ENCODE results near the gene SMURF2. TPM values are rescaled to one million over a fixed set of nuclear protein-coding genes. Genes with fewer than 3 reads are reported as not detected.

SMURF2 gene
- total and polyA plus RNA-seq, 9 of the 15 experiments (the other 6 are each of a cell fraction or from before 2014, with no cell fraction given) = 3.8 to 22.0 (median 14.8) TPM

DNA sequence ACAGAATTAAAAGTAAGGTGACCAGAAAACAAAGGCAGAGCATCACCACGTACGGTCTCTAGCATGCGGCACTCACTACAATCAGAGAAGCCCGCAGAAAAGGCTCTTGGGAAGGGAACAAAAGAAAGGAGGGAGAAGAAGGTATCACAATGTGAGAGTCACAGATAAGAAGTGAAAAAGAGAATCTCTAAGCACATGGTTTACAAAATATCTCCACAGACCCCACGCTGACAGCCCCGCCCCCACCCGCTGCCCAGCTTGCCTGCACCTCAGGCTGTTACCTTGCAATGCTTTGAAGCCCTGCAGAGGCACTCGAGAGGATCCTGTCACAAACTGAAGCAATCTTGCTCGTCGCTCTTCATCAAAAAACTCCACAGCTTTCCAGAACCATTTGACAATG lies 114.8 kb downstream of the SMURF2 start (continued):
- TF ChIP-seq NR4A1 (CRISPR knock-in tag; IDR thresholded peaks at IDR 0.05) (no peak), NR4A1 (tag; IDR thresholded peaks at IDR 0.05) (no peak), SMAD3 (CRISPR knock-in tag; conservative IDR thresholded peaks at IDR 0.05) (no peak), MTA2 (IDR thresholded peaks at IDR 0.05; ENCODE audit: low read depth) (0 out of 2 replicates have a peak, but pooled peaks have one; percentile 13), L3MBTL2 (IDR thresholded peaks at IDR 0.05) (no peak), CBFA2T3 (IDR thresholded peaks at IDR 0.05) (peak; percentile 77), NBN (IDR thresholded peaks at IDR 0.05; ENCODE audit: low read depth) (no peak), BCOR (IDR thresholded peaks at IDR 0.05) (no peak), CREM (IDR thresholded peaks at IDR 0.05; ENCODE audit: low read depth) (no peak)
- TF ChIP-seq, protein P1, sequence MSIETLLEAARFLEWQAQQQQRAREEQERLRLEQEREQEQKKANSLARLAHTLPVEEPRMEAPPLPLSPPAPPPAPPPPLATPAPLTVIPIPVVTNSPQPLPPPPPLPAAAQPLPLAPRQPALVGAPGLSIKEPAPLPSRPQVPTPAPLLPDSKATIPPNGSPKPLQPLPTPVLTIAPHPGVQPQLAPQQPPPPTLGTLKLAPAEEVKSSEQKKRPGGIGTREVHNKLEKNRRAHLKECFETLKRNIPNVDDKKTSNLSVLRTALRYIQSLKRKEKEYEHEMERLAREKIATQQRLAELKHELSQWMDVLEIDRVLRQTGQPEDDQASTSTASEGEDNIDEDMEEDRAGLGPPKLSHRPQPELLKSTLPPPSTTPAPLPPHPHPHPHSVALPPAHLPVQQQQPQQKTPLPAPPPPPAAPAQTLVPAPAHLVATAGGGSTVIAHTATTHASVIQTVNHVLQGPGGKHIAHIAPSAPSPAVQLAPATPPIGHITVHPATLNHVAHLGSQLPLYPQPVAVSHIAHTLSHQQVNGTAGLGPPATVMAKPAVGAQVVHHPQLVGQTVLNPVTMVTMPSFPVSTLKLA (conservative IDR thresholded peaks at IDR 0.05) = peak; percentile 59 to 75
- TF ChIP-seq, protein P2, sequence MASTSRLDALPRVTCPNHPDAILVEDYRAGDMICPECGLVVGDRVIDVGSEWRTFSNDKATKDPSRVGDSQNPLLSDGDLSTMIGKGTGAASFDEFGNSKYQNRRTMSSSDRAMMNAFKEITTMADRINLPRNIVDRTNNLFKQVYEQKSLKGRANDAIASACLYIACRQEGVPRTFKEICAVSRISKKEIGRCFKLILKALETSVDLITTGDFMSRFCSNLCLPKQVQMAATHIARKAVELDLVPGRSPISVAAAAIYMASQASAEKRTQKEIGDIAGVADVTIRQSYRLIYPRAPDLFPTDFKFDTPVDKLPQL (IDR thresholded peaks at IDR 0.05; ENCODE audit: extremely low read depth, insufficient read length) = no peak
- TF ChIP-seq, protein P3, sequence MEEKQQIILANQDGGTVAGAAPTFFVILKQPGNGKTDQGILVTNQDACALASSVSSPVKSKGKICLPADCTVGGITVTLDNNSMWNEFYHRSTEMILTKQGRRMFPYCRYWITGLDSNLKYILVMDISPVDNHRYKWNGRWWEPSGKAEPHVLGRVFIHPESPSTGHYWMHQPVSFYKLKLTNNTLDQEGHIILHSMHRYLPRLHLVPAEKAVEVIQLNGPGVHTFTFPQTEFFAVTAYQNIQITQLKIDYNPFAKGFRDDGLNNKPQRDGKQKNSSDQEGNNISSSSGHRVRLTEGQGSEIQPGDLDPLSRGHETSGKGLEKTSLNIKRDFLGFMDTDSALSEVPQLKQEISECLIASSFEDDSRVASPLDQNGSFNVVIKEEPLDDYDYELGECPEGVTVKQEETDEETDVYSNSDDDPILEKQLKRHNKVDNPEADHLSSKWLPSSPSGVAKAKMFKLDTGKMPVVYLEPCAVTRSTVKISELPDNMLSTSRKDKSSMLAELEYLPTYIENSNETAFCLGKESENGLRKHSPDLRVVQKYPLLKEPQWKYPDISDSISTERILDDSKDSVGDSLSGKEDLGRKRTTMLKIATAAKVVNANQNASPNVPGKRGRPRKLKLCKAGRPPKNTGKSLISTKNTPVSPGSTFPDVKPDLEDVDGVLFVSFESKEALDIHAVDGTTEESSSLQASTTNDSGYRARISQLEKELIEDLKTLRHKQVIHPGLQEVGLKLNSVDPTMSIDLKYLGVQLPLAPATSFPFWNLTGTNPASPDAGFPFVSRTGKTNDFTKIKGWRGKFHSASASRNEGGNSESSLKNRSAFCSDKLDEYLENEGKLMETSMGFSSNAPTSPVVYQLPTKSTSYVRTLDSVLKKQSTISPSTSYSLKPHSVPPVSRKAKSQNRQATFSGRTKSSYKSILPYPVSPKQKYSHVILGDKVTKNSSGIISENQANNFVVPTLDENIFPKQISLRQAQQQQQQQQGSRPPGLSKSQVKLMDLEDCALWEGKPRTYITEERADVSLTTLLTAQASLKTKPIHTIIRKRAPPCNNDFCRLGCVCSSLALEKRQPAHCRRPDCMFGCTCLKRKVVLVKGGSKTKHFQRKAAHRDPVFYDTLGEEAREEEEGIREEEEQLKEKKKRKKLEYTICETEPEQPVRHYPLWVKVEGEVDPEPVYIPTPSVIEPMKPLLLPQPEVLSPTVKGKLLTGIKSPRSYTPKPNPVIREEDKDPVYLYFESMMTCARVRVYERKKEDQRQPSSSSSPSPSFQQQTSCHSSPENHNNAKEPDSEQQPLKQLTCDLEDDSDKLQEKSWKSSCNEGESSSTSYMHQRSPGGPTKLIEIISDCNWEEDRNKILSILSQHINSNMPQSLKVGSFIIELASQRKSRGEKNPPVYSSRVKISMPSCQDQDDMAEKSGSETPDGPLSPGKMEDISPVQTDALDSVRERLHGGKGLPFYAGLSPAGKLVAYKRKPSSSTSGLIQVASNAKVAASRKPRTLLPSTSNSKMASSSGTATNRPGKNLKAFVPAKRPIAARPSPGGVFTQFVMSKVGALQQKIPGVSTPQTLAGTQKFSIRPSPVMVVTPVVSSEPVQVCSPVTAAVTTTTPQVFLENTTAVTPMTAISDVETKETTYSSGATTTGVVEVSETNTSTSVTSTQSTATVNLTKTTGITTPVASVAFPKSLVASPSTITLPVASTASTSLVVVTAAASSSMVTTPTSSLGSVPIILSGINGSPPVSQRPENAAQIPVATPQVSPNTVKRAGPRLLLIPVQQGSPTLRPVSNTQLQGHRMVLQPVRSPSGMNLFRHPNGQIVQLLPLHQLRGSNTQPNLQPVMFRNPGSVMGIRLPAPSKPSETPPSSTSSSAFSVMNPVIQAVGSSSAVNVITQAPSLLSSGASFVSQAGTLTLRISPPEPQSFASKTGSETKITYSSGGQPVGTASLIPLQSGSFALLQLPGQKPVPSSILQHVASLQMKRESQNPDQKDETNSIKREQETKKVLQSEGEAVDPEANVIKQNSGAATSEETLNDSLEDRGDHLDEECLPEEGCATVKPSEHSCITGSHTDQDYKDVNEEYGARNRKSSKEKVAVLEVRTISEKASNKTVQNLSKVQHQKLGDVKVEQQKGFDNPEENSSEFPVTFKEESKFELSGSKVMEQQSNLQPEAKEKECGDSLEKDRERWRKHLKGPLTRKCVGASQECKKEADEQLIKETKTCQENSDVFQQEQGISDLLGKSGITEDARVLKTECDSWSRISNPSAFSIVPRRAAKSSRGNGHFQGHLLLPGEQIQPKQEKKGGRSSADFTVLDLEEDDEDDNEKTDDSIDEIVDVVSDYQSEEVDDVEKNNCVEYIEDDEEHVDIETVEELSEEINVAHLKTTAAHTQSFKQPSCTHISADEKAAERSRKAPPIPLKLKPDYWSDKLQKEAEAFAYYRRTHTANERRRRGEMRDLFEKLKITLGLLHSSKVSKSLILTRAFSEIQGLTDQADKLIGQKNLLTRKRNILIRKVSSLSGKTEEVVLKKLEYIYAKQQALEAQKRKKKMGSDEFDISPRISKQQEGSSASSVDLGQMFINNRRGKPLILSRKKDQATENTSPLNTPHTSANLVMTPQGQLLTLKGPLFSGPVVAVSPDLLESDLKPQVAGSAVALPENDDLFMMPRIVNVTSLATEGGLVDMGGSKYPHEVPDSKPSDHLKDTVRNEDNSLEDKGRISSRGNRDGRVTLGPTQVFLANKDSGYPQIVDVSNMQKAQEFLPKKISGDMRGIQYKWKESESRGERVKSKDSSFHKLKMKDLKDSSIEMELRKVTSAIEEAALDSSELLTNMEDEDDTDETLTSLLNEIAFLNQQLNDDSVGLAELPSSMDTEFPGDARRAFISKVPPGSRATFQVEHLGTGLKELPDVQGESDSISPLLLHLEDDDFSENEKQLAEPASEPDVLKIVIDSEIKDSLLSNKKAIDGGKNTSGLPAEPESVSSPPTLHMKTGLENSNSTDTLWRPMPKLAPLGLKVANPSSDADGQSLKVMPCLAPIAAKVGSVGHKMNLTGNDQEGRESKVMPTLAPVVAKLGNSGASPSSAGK (IDR thresholded peaks at IDR 0.05) = peak; percentile 32; the same call in 1 of the 2 replicates

Measured in K562 (cell line).